Inflammatory macrophage treated with lipopolysaccharide for 4 hours (primary cell): ENCODE data around the gene MYO1C.
"Not testable (repeated sequence)": the region's sequence is repeated elsewhere in the genome, so short reads cannot be mapped to it uniquely, and the experiment has no call there.

Source experiments
- DNase-seq: peaks from one replicate; pipeline ENCODE4 v3.0.0-alpha.2; 2020

The MYO1C gene

GRCh38 chr17:1492249-1493206 is at the start of gene MYO1C:
Gene MYO1C, minus strand, starts transcription at chr17:1492686. Its CDS starts 199 bp downstream, at chr17:1492487.
- no peak for DNase-seq

- DNase-seq: no peak
Measured at GRCh38 chr17:1541367-1541904, 49.0 kb upstream of the MYO1C start.

- DNase-seq: no peak
Measured at GRCh38 chr17:1539811-1540210, 47.3 kb upstream of the MYO1C start.

- no peak for DNase-seq
Measured at GRCh38 chr17:1535737-1536136, 43.3 kb upstream of the MYO1C start.

GRCh38 chr17:1533661-1534325 is 41.3 kb upstream of the MYO1C start:
- no peak for DNase-seq

GRCh38 chr17:1532836-1533602 is 40.5 kb upstream of the MYO1C start:
- no peak for DNase-seq

- DNase-seq: no peak
Measured at GRCh38 chr17:1529863-1530262, 37.4 kb upstream of the MYO1C start.

GRCh38 chr17:1526876-1527275 is 34.4 kb upstream of the MYO1C start:
- not testable (repeated sequence) for DNase-seq

GRCh38 chr17:1522626-1523025 is 30.1 kb upstream of the MYO1C start:
- no peak for DNase-seq

GRCh38 chr17:1521086-1521640 is 28.7 kb upstream of the MYO1C start:
- DNase-seq: no peak

GRCh38 chr17:1519678-1520077 is 27.2 kb upstream of the MYO1C start:
- DNase-seq: no peak

- no peak for DNase-seq
Measured at GRCh38 chr17:1518410-1518809, 25.9 kb upstream of the MYO1C start.

- peak; percentile 99 for DNase-seq
Measured at GRCh38 chr17:1516388-1517161, 24.1 kb upstream of the MYO1C start, which contains the start of gene INPP5K. Gene INPP5K, minus strand, starts transcription at chr17:1516612. Its CDS starts 113 bp downstream, at chr17:1516499.

- DNase-seq: peak; percentile 83
Measured at GRCh38 chr17:1515640-1516387, 23.3 kb upstream of the MYO1C start.

- no peak for DNase-seq
Measured at GRCh38 chr17:1512351-1512750, 19.9 kb upstream of the MYO1C start.

GRCh38 chr17:1511756-1512321 is 19.4 kb upstream of the MYO1C start:
- no peak for DNase-seq

GRCh38 chr17:1511290-1511689 is 18.8 kb upstream of the MYO1C start:
- no peak for DNase-seq

- DNase-seq: peak; percentile 27
Measured at GRCh38 chr17:1509290-1509881, 16.9 kb upstream of the MYO1C start.

- not testable (repeated sequence) for DNase-seq
Measured at GRCh38 chr17:1508709-1509108, 16.2 kb upstream of the MYO1C start.

- no peak for DNase-seq
Measured at GRCh38 chr17:1506649-1507267, 14.3 kb upstream of the MYO1C start.
